Measurements from ENCODE around the gene FGL2. TPM values are rescaled to one million over a fixed set of nuclear protein-coding genes. Genes with fewer than 3 reads are reported as not detected.
A peak's percentile ranks its signal among the peaks of the same experiment; 100 is the strongest.

The FGL2 gene
- total RNA-seq, 1 donor = 39.3 TPM

DNA sequence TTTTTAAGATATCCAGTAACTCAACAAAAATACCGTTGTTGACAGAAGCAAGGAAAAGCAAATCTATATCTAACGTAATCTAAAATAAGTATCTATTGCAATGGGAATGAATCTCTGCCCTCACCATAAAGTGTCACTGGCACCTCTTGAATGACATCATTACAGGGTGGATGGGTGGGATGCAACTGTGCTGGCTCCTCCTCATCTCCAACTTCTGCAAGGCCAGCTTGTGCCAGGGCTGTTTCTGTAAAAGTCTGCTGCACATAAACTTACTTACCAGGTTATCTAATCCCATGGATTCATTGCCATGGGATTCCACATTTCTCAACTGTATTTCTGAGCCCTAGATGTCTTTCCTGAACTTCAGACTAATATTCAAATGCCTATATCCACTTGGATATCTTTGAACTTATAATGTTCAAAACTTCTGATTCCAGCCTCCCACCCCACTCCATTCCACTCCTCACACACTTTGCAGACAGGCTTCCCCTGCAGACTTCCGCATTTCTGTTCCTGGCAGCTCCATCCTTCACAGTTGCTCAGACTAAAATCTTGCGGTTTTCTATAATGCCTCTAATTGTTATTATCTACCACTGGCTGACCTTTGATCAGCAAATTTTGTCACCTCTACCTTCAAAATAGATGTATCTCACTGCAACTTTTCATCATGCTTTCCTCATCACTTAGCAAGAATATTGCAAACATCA lies 10.7 kb downstream of the FGL2 start:
- no peak for DNase-seq (ENCODE audit: low read depth)
- H3K4me3 ChIP-seq (ENCODE audit: low read depth, low read length) = no peak overlapping the region
- TF ChIP-seq, protein P1, sequence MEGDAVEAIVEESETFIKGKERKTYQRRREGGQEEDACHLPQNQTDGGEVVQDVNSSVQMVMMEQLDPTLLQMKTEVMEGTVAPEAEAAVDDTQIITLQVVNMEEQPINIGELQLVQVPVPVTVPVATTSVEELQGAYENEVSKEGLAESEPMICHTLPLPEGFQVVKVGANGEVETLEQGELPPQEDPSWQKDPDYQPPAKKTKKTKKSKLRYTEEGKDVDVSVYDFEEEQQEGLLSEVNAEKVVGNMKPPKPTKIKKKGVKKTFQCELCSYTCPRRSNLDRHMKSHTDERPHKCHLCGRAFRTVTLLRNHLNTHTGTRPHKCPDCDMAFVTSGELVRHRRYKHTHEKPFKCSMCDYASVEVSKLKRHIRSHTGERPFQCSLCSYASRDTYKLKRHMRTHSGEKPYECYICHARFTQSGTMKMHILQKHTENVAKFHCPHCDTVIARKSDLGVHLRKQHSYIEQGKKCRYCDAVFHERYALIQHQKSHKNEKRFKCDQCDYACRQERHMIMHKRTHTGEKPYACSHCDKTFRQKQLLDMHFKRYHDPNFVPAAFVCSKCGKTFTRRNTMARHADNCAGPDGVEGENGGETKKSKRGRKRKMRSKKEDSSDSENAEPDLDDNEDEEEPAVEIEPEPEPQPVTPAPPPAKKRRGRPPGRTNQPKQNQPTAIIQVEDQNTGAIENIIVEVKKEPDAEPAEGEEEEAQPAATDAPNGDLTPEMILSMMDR (IDR thresholded peaks at IDR 0.05; ENCODE audit: insufficient read depth, low read length) = no peak

DNA sequence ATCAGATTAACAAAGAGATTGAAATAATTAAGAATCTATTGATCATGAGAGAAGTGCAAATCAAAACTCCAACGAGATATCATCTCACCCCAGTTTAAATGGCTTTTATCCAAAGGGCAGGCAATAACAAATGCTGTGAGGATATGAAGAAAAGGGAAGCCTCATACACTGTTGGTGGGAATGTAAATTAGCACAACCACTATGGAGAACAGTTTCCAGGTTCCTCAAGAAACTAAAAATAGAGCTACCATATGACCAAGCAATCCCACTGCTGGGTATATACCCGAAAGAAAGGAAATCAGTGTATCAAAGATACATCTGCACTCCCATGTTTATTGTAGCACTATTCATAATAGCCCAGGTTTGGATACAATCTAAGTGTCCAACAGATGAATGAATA lies 13.8 kb downstream of the FGL2 start:
- DNase-seq (ENCODE audit: low read depth) = no peak
- no peak overlapping the region for H3K4me3 ChIP-seq (ENCODE audit: low read depth, low read length)
- TF ChIP-seq, protein P1 (IDR thresholded peaks at IDR 0.05; ENCODE audit: insufficient read depth, low read length) = no peak

DNA sequence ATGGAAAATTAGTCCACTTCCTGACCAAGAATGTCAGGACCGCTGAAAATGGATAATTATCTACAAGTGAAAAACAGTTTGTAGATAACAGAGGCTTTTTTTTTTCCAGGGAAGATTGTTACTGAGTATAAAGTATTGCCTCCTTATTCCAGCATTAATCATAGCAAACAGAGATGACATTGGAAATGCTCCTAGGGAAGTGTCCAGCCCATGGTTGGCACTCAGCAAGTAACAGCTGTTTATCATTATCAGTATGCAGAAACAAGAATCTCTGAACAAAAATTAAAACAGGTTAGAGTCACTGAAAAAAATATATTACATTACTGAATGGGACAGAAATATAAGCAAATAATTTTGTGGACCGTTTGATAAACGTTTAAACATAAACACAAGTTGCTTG lies 14.6 kb downstream of the FGL2 start:
- H3K4me3 ChIP-seq (ENCODE audit: low read depth, low read length) = no peak overlapping the region
- DNase-seq (ENCODE audit: low read depth) = peak; percentile 81
- TF ChIP-seq, protein P1 (IDR thresholded peaks at IDR 0.05; ENCODE audit: insufficient read depth, low read length) = no peak

DNA sequence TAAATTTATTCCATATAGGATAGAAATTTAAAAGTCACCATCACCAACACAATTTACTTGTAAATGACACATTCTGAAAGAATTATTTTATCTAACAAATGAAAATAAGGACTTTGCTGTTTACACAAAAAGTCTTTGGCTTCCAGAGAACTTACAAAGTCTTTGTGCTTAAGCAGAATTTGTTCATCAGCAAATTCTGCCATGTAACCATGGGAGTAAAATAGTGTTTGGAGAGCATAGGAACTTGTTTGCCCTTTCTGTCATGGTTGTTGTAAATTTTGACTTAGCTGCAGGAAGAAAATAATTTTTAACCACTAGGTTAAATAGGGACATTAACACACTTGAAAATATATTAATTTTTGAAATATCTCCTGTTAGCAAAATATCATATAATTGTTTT lies 15.2 kb downstream of the FGL2 start:
- TF ChIP-seq, protein P1 (IDR thresholded peaks at IDR 0.05; ENCODE audit: insufficient read depth, low read length) = no peak
- DNase-seq (ENCODE audit: low read depth) = peak; percentile 30
- no peak overlapping the region for H3K4me3 ChIP-seq (ENCODE audit: low read depth, low read length)

DNA sequence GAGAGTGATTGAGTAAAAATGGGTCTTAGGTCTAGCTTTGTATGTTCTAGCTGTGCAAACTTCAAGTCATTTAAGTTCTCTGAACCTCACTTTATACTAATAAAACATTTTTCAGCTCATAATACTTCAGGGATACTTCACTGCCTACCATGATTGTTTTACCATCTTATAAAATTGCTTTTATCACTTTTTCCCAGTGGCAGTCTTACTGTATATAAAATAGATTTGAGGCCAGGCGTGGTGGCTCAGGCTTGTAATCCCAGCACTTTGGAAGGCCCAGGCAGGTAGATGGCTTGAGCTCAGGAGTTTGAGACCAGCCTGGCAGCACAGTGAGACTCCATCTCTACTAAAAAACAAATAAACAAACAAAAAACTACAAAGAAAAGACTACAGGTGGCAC lies 17.4 kb downstream of the FGL2 start:
- TF ChIP-seq, protein P1 (IDR thresholded peaks at IDR 0.05; ENCODE audit: insufficient read depth, low read length) = no peak
- H3K4me3 ChIP-seq (ENCODE audit: low read depth, low read length) = no peak overlapping the region
- no peak for DNase-seq (ENCODE audit: low read depth)

DNA sequence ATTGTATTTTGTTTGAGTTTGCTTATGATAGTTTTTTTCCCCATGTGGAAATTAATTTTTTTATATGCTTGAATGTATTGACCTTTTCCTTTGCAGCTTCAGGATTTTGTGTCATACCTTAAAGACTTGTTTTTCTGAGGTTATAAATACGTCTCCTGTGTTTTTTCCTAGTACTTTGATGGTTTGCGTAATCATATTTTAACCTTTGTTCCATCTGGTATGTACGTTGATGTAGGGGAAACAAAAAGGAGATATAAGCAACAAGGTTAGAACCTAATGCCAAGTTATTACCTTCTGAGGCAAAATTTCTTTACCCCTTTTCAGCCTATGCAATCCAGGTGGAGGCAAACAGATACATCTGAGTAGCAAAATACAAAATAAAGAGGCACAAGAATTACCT lies 17.9 kb downstream of the FGL2 start:
- TF ChIP-seq, protein P1 (IDR thresholded peaks at IDR 0.05; ENCODE audit: insufficient read depth, low read length) = no peak
- no peak overlapping the region for H3K4me3 ChIP-seq (ENCODE audit: low read depth, low read length)
- no peak for DNase-seq (ENCODE audit: low read depth)
